Stimulated activated CD4-positive, alpha-beta T cell treated with anti-CD3 and anti-CD28 coated beads, TNF-alpha, amount 100 ng/mL, for 24 hours (primary cell): Measurements from ENCODE around the gene DIAPH3.

Source experiments
- DNase-seq, 3 experiments: peaks; one replicate each; pipeline ENCODE4 v3.0.0-alpha.2; 2020; ENCODE audit warnings: low read depth in 3 of 3

DIAPH3 gene

GRCh38 chr13:59789558-59789957, 374.2 kb downstream of the DIAPH3 start:
- DNase-seq: no peak

- DNase-seq: no peak
Observed at GRCh38 chr13:59787679-59788078, 376.0 kb downstream of the DIAPH3 start.

- DNase-seq: no peak
Observed at GRCh38 chr13:59782696-59783095, 381.0 kb downstream of the DIAPH3 start.

GRCh38 chr13:59780058-59780457, 383.7 kb downstream of the DIAPH3 start:
- DNase-seq: no peak

- no peak for DNase-seq
Observed at GRCh38 chr13:59776924-59777690, 386.6 kb downstream of the DIAPH3 start.

- DNase-seq: no peak
Observed at GRCh38 chr13:59774491-59774971, 389.2 kb downstream of the DIAPH3 start.

- no peak for DNase-seq
Observed at GRCh38 chr13:59771272-59771671, 392.5 kb downstream of the DIAPH3 start.

- DNase-seq: no peak
Observed at GRCh38 chr13:59770451-59770850, 393.3 kb downstream of the DIAPH3 start.

- DNase-seq: no peak
Observed at GRCh38 chr13:59766236-59766635, 397.5 kb downstream of the DIAPH3 start.

- DNase-seq: no peak
Observed at GRCh38 chr13:59755632-59756290, 408.0 kb downstream of the DIAPH3 start.

GRCh38 chr13:59754411-59754810, 409.3 kb downstream of the DIAPH3 start:
- DNase-seq: no peak

- no peak for DNase-seq
Observed at GRCh38 chr13:59750860-59751259, 412.9 kb downstream of the DIAPH3 start.

GRCh38 chr13:59748046-59748445, 415.7 kb downstream of the DIAPH3 start:
- DNase-seq: no peak

- DNase-seq: no peak
Observed at GRCh38 chr13:59747529-59747928, 416.2 kb downstream of the DIAPH3 start.

- DNase-seq: no peak
Observed at GRCh38 chr13:59746291-59746962, 417.3 kb downstream of the DIAPH3 start.

GRCh38 chr13:59745392-59745788, 418.3 kb downstream of the DIAPH3 start:
- no peak for DNase-seq

- DNase-seq: no peak
Observed at GRCh38 chr13:59744747-59745391, 418.9 kb downstream of the DIAPH3 start.

GRCh38 chr13:59743195-59743594, 420.5 kb downstream of the DIAPH3 start:
- no peak for DNase-seq

GRCh38 chr13:59742467-59742866, 421.3 kb downstream of the DIAPH3 start:
- DNase-seq: no peak

- no peak for DNase-seq
Observed at GRCh38 chr13:59738921-59739320, 424.8 kb downstream of the DIAPH3 start.

- DNase-seq: no peak
Observed at GRCh38 chr13:59734393-59734792, 429.3 kb downstream of the DIAPH3 start.

- no peak for DNase-seq
Observed at GRCh38 chr13:59733744-59734143, 430.0 kb downstream of the DIAPH3 start.
